C4-2B (cell line): Measurements from ENCODE around the gene SLC8A2.

ENCODE experiments used
- CTCF ChIP-seq: fragments of 450-650 bp; conservative IDR thresholded peaks from 2 replicates; pipeline ENCODE4 v1.5.1; 2017; ENCODE audit warnings: mild to moderate bottlenecking
- ZFX ChIP-seq: fragments of 450-650 bp; IDR thresholded peaks from 2 replicates; pipeline ENCODE4 v1.6.1; 2017

GRCh38 chr19:47495478-47496372 lies 24.0 kb upstream of the SLC8A2 start:
- TF ChIP-seq CTCF (no peak), ZFX (no peak)
